T-helper 1 cell treated with Interleukin-12 subunit alpha and Interleukin-12 subunit beta and Interleukin-4 antibody, amounts not matched to agents 30 μg/mL and 1 μg/mL, for 36 hours (primary cell): Measurements from ENCODE around the gene B4GALT2.

ENCODE experiments used
- H3K27ac Mint-ChIP-seq: one replicate; pipeline ENCODE4 v1.8.0; 2021; ENCODE audit warnings: mild to moderate bottlenecking, mixed read lengths
- H3K27me3 Mint-ChIP-seq: one replicate; pipeline ENCODE4 v1.8.0; 2021; ENCODE audit warnings: low read depth, mixed read lengths
- H3K36me3 Mint-ChIP-seq: one replicate; pipeline ENCODE4 v1.8.0; 2021; ENCODE audit warnings: low read depth, mixed read lengths
- H3K4me1 Mint-ChIP-seq: one replicate; pipeline ENCODE4 v1.8.0; 2021; ENCODE audit warnings: low read depth, mixed read lengths
- H3K4me3 Mint-ChIP-seq: one replicate; pipeline ENCODE4 v1.8.0; 2021; ENCODE audit warnings: mild to moderate bottlenecking, moderate library complexity, mixed read lengths
- H3K9me3 Mint-ChIP-seq: one replicate; pipeline ENCODE4 v1.8.0; 2021; ENCODE audit warnings: mixed read lengths

The B4GALT2 gene

GRCh38 chr1:44029260-44029910, 50.4 kb downstream of the B4GALT2 start:
- Mint-ChIP-seq H3K27me3 (no peaks in the 10 kb centered on the region), H3K4me1 (peaks cover 30% of the 10 kb centered on the region), H3K9me3 (no peaks in the 10 kb centered on the region), H3K36me3 (no peaks in the 10 kb centered on the region), H3K27ac (peak overlapping the region; percentile 85), H3K4me3 (peak overlapping the region; percentile 87)

- Mint-ChIP-seq H3K9me3 (no peaks in the 10 kb centered on the region), H3K4me3 (peak overlapping the region; percentile 88), H3K27ac (peak overlapping the region; percentile 85), H3K36me3 (no peaks in the 10 kb centered on the region), H3K27me3 (no peaks in the 10 kb centered on the region), H3K4me1 (peaks cover 30% of the 10 kb centered on the region)
Measured at GRCh38 chr1:44029911-44030604, 51.0 kb downstream of the B4GALT2 start.

- Mint-ChIP-seq H3K9me3 (no peaks in the 10 kb centered on the region), H3K36me3 (no peaks in the 10 kb centered on the region), H3K4me1 (peaks cover 30% of the 10 kb centered on the region), H3K4me3 (peak overlapping the region; percentile 88), H3K27ac (peak overlapping the region; percentile 70), H3K27me3 (no peaks in the 10 kb centered on the region)
Measured at GRCh38 chr1:44030605-44031251, 51.7 kb downstream of the B4GALT2 start.

GRCh38 chr1:44031252-44032169, 52.5 kb downstream of the B4GALT2 start, which contains the start of gene SLC6A9:
Gene SLC6A9 (minus strand): TSS chr1:44031462. CDS start chr1:44024277, 7,185 bp downstream.
- peaks cover 32% of the 10 kb centered on the region for H3K4me1 Mint-ChIP-seq
- peak within 1 kb of the TSS; percentile 70 for H3K27ac Mint-ChIP-seq
- no peaks in the 10 kb centered on the region for H3K36me3 Mint-ChIP-seq
- H3K27me3 Mint-ChIP-seq = no peaks in the 10 kb centered on the region
- peak within 1 kb of the TSS; percentile 88 for H3K4me3 Mint-ChIP-seq
- H3K9me3 Mint-ChIP-seq = no peaks in the 10 kb centered on the region

- Mint-ChIP-seq H3K9me3 (no peaks in the 10 kb centered on the region), H3K36me3 (no peaks in the 10 kb centered on the region), H3K4me1 (peaks cover 32% of the 10 kb centered on the region), H3K27me3 (no peaks in the 10 kb centered on the region), H3K4me3 (peak overlapping the region; percentile 49), H3K27ac (no peak overlapping the region)
Measured at GRCh38 chr1:44032170-44032790, 53.3 kb downstream of the B4GALT2 start.

- no peaks in the 10 kb centered on the region for H3K36me3 Mint-ChIP-seq
- no peaks in the 10 kb centered on the region for H3K27me3 Mint-ChIP-seq
- H3K9me3 Mint-ChIP-seq = no peaks in the 10 kb centered on the region
- H3K4me3 Mint-ChIP-seq = no peak overlapping the region
- peaks cover 29% of the 10 kb centered on the region for H3K4me1 Mint-ChIP-seq
- H3K27ac Mint-ChIP-seq = peak overlapping the region; percentile 39
Measured at GRCh38 chr1:44033041-44033575, 54.1 kb downstream of the B4GALT2 start.

- Mint-ChIP-seq H3K36me3 (no peaks in the 10 kb centered on the region), H3K4me3 (no peak overlapping the region), H3K27ac (no peak overlapping the region), H3K4me1 (peaks cover 26% of the 10 kb centered on the region), H3K27me3 (no peaks in the 10 kb centered on the region), H3K9me3 (no peaks in the 10 kb centered on the region)
Measured at GRCh38 chr1:44033756-44034155, 54.7 kb downstream of the B4GALT2 start.

GRCh38 chr1:44034423-44034822, 55.4 kb downstream of the B4GALT2 start:
- no peak overlapping the region for H3K27ac Mint-ChIP-seq
- H3K36me3 Mint-ChIP-seq = no peaks in the 10 kb centered on the region
- peaks cover 21% of the 10 kb centered on the region for H3K4me1 Mint-ChIP-seq
- H3K27me3 Mint-ChIP-seq = no peaks in the 10 kb centered on the region
- no peak overlapping the region for H3K4me3 Mint-ChIP-seq
- no peaks in the 10 kb centered on the region for H3K9me3 Mint-ChIP-seq

- Mint-ChIP-seq H3K36me3 (no peaks in the 10 kb centered on the region), H3K9me3 (no peaks in the 10 kb centered on the region), H3K4me1 (peaks cover 17% of the 10 kb centered on the region), H3K27ac (no peak overlapping the region), H3K4me3 (no peak overlapping the region), H3K27me3 (peaks cover 3% of the 10 kb centered on the region)
Measured at GRCh38 chr1:44034976-44035716, 56.1 kb downstream of the B4GALT2 start.

- Mint-ChIP-seq H3K27me3 (peaks cover 3% of the 10 kb centered on the region), H3K9me3 (no peaks in the 10 kb centered on the region), H3K27ac (no peak overlapping the region), H3K4me1 (peaks cover 17% of the 10 kb centered on the region), H3K36me3 (no peaks in the 10 kb centered on the region), H3K4me3 (no peak overlapping the region)
Measured at GRCh38 chr1:44035726-44036408, 56.9 kb downstream of the B4GALT2 start.

GRCh38 chr1:44036409-44037139, 57.6 kb downstream of the B4GALT2 start:
- Mint-ChIP-seq H3K27me3 (peaks cover 3% of the 10 kb centered on the region), H3K27ac (no peak overlapping the region), H3K36me3 (no peaks in the 10 kb centered on the region), H3K4me3 (no peak overlapping the region), H3K4me1 (peaks cover 12% of the 10 kb centered on the region), H3K9me3 (no peaks in the 10 kb centered on the region)

- peaks cover 7% of the 10 kb centered on the region for H3K27me3 Mint-ChIP-seq
- H3K4me1 Mint-ChIP-seq = peaks cover 8% of the 10 kb centered on the region
- no peak overlapping the region for H3K27ac Mint-ChIP-seq
- no peaks in the 10 kb centered on the region for H3K9me3 Mint-ChIP-seq
- no peak overlapping the region for H3K4me3 Mint-ChIP-seq
- H3K36me3 Mint-ChIP-seq = no peaks in the 10 kb centered on the region
Measured at GRCh38 chr1:44037154-44037553, 58.1 kb downstream of the B4GALT2 start.
